Measurements from ENCODE around the gene LGMN. TPM values are rescaled to one million over a fixed set of nuclear protein-coding genes. Genes with fewer than 3 reads are reported as not detected.

LGMN gene
- total and polyA plus RNA-seq, 11 donors = 78.8 to 327 (median 108) TPM

- ATAC-seq = peak; percentile 98 to 99 (median 98)
- TF ChIP-seq POLR2A (IDR thresholded peaks at IDR 0.05) = peak in 1 of 2 donors; percentile 74
- TF ChIP-seq, protein P1, sequence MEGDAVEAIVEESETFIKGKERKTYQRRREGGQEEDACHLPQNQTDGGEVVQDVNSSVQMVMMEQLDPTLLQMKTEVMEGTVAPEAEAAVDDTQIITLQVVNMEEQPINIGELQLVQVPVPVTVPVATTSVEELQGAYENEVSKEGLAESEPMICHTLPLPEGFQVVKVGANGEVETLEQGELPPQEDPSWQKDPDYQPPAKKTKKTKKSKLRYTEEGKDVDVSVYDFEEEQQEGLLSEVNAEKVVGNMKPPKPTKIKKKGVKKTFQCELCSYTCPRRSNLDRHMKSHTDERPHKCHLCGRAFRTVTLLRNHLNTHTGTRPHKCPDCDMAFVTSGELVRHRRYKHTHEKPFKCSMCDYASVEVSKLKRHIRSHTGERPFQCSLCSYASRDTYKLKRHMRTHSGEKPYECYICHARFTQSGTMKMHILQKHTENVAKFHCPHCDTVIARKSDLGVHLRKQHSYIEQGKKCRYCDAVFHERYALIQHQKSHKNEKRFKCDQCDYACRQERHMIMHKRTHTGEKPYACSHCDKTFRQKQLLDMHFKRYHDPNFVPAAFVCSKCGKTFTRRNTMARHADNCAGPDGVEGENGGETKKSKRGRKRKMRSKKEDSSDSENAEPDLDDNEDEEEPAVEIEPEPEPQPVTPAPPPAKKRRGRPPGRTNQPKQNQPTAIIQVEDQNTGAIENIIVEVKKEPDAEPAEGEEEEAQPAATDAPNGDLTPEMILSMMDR (IDR thresholded peaks at IDR 0.05) = peak in 5 of 12 donors; percentile 5 to 28 (median 21)
- WGBS, 4 donors = 1 to 2% (median 2%) methylated on average over 41 to 71 of the region's 71 CpGs
- Histone ChIP-seq H3K4me1 (peaks cover 0 to 33% (median 14%) of the 10 kb centered on the region in 12 donors), H3K9me3 (peaks cover 0 to 18% (median 12%) of the 10 kb centered on the region in 12 donors), H3K4me3 (peak within 1 kb of the TSS; percentile 70 to 99 (median 96)), H3K27ac (peak within 1 kb of the TSS; percentile 53 to 96 (median 88)), H3K27me3 (no peaks in the 10 kb centered on the region), H3K36me3 (peaks cover 0 to 21% (median 18%) of the 10 kb centered on the region in 9 donors)
- peak; percentile 98 to 99 (median 98) for DNase-seq
- intact Hi-C loops (cut with DNase I) = loop anchor here in 4 of 10 donors (5.0 kb wide), 2 partner anchors 47 to 672 kb away; partner anchors contain the start of genes LGMN (in 3 of the 4), CPSF2 (in 1 of the 4) and NDUFB1 (in 1 of the 4)
Measured at GRCh38 chr14:92793709-92794546, 45.5 kb upstream of the LGMN start, which contains the start of gene GOLGA5. Gene GOLGA5, plus strand, starts transcription at chr14:92794305. Its CDS starts 3,133 bp downstream, at chr14:92797438.

GRCh38 chr14:92792885-92793284, 44.5 kb upstream of the LGMN start:
- WGBS, 4 donors = 58 to 62% (median 60%) methylated on average over 4 of the region's 4 CpGs
- Histone ChIP-seq H3K9me3 (peaks cover 0 to 27% (median 14%) of the 10 kb centered on the region in 12 donors), H3K4me3 (no peak overlapping the region), H3K27ac (peak overlapping the region in 2 of 12 donors; percentile 70 to 96), H3K36me3 (peaks cover 0 to 10% (median 8%) of the 10 kb centered on the region in 9 donors), H3K27me3 (no peaks in the 10 kb centered on the region), H3K4me1 (peaks cover 0 to 33% (median 14%) of the 10 kb centered on the region in 12 donors)
- TF ChIP-seq, protein P1 (IDR thresholded peaks at IDR 0.05) = no peak
- TF ChIP-seq POLR2A (IDR thresholded peaks at IDR 0.05) = no peak
- ATAC-seq = no peak
- DNase-seq = no peak
- intact Hi-C loops (cut with DNase I) = loop anchor here in 4 of 10 donors (5.0 kb wide), 2 partner anchors 46 to 671 kb away; partner anchors contain the start of genes LGMN (in 3 of the 4), CPSF2 (in 1 of the 4) and NDUFB1 (in 1 of the 4)

DNA sequence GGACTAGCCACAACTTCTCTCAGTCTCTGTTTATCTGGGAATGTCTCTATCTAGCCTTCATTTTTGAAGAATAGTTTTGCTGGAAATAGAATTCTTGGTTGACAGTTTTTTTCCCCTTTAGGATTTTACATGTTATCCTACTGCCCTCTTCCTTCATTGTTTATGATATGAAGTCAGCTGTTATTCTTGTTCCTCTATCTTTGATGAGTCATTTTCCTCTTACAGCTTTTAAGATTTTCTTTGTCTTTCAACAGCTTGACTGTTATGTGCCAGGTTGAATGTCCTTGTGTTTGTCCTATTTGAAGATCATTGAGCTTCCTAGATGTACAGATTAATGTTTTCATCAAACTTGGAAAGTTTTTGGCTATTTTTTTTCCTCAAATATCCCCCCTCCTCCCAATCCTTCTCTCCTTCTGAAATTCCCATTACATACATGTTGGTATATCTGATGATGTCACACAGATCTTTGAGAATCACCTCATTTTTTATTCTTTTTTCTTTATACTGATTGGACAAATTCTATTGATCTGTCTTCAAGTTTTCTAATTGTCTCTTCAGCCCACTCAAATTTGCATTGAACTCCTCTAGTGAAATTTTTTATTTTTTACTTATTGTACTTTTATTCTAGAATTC, 41.1 kb upstream of the LGMN start:
- Histone ChIP-seq H3K27ac (no peak overlapping the region), H3K4me3 (no peak overlapping the region), H3K27me3 (no peaks in the 10 kb centered on the region), H3K4me1 (peaks cover 0 to 30% (median 7%) of the 10 kb centered on the region in 12 donors), H3K36me3 (no peaks in the 10 kb centered on the region), H3K9me3 (peaks cover 0 to 39% (median 14%) of the 10 kb centered on the region in 12 donors)
- TF ChIP-seq, protein P1 (IDR thresholded peaks at IDR 0.05) = no peak
- no peak for TF ChIP-seq POLR2A (IDR thresholded peaks at IDR 0.05)
- intact Hi-C loops (cut with DNase I) = loop anchor here in 6 of 10 donors (5.0 to 10.0 kb wide), 4 partner anchors 42 to 667 kb away; partner anchors contain the start of genes LGMN (in 4 of the 6), CPSF2 (in 1 of the 6) and NDUFB1 (in 1 of the 6)
- no peak for ATAC-seq
- no peak for DNase-seq
